Measurements from ENCODE around the gene FLNB.

Gene FLNB

DNA sequence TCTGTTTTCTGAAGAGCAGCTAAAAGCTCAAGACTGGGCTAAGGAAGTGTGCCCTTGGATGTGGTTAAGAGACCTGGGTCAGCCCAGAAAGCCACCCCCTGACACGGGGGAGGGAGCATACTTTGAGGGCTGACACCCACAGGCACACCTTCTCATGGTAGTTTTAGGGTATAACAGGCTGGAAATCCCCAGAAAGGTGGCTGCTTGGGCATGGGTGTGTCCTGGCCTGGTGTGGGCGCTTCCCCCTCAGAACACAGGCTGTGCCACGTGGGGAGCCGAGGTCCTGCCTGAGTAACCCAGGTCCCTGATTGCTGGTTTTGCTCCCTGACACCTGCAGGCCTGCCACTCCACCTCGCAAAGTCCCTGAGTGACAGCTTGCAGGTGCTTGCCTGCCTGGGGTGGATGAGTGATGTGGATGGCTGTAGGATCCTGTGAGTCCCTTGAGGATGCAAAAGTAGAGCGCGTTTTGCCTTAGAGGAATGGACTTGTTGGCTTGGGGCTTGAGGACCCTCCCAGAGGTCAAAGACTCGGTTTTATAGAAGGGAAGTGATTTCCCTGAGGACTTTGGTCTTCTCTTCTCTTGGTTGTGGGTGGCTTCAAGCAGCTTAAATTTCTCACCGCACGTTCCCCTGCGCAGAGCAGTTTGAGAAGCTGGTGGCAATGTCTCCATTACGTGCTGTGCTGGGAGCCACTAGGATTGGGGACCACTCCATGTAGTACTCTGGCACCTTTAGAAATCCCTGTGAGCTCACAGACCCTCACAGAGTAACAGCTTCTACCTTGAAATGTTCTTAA, 108.1 kb downstream of the FLNB start:
- TF ChIP-seq POLR2AphosphoS5 (IDR thresholded peaks at IDR 0.05; ENCODE audit: low read depth, low read length), result no peak

DNA sequence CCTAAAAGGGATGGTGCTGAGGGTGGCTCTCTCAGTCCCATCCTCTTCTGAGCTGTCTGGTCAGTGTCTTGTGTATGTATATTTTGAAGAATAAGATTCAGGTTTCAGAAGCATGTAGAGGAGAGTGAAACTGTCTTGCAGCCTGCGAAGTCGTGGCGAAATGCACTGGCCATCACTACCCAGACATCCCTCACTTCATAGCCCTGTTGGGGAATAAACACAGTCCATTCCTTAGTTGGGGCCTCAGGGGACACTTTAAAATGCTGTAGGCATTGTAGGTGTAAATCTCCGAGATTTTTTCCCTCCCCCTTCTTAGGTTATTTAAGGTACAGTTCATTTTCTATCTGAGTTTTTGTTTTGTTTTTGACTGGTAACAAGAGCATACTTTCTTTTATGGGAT, 108.8 kb downstream of the FLNB start:
- no peak for TF ChIP-seq POLR2AphosphoS5 (IDR thresholded peaks at IDR 0.05; ENCODE audit: low read depth, low read length)
- no peak for TF ChIP-seq TAF1 (IDR thresholded peaks at IDR 0.05; ENCODE audit: borderline replicate concordance, insufficient read depth, low read length)
- TF ChIP-seq FOXP2 (optimal IDR thresholded peaks at IDR 0.05; ENCODE audit: borderline replicate concordance, extremely low read depth, extremely low read length, insufficient read depth), result no peak

- TF ChIP-seq, protein P1, sequence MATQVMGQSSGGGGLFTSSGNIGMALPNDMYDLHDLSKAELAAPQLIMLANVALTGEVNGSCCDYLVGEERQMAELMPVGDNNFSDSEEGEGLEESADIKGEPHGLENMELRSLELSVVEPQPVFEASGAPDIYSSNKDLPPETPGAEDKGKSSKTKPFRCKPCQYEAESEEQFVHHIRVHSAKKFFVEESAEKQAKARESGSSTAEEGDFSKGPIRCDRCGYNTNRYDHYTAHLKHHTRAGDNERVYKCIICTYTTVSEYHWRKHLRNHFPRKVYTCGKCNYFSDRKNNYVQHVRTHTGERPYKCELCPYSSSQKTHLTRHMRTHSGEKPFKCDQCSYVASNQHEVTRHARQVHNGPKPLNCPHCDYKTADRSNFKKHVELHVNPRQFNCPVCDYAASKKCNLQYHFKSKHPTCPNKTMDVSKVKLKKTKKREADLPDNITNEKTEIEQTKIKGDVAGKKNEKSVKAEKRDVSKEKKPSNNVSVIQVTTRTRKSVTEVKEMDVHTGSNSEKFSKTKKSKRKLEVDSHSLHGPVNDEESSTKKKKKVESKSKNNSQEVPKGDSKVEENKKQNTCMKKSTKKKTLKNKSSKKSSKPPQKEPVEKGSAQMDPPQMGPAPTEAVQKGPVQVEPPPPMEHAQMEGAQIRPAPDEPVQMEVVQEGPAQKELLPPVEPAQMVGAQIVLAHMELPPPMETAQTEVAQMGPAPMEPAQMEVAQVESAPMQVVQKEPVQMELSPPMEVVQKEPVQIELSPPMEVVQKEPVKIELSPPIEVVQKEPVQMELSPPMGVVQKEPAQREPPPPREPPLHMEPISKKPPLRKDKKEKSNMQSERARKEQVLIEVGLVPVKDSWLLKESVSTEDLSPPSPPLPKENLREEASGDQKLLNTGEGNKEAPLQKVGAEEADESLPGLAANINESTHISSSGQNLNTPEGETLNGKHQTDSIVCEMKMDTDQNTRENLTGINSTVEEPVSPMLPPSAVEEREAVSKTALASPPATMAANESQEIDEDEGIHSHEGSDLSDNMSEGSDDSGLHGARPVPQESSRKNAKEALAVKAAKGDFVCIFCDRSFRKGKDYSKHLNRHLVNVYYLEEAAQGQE (IDR thresholded peaks at IDR 0.05; ENCODE audit: insufficient read depth in 1 of 2, low read depth in 2 of 2, low read length in 2 of 2), result no peak
- TF ChIP-seq FOXP2 (optimal IDR thresholded peaks at IDR 0.05; ENCODE audit: borderline replicate concordance, extremely low read depth, extremely low read length, insufficient read depth) (no peak), POLR2AphosphoS5 (IDR thresholded peaks at IDR 0.05; ENCODE audit: low read depth, low read length) (no peak), SIN3A (IDR thresholded peaks at IDR 0.05; ENCODE audit: borderline replicate concordance, insufficient read depth, low read length) (no peak), TAF1 (IDR thresholded peaks at IDR 0.05; ENCODE audit: borderline replicate concordance, insufficient read depth, low read length) (no peak)
These were observed 109.4 kb downstream of the FLNB start for GRCh38 chr3:58117561-58118181.

DNA sequence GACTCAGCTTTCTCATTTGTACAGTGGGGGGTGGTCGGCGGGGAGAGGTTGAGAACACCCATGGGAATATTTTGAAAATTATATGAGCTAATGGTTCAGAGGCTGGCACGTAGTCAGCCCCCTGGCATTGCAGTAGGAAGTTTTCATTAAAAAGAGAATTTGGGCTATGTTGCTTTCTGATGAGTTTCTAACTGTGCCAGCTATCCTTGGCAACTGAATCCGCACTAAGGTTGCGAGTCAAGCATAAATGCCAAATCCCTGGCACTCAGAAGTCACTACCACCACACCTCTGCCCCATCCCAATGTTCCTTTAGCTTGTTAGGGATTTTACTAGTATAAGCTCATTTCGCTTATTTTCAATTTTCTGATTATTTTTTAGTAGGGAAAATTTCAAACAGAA, 111.0 kb downstream of the FLNB start:
- TF ChIP-seq, protein P1 (IDR thresholded peaks at IDR 0.05; ENCODE audit: insufficient read depth in 1 of 2, low read depth in 2 of 2, low read length in 2 of 2), result no peak
- no peak for TF ChIP-seq TAF1 (IDR thresholded peaks at IDR 0.05; ENCODE audit: borderline replicate concordance, insufficient read depth, low read length)
- TF ChIP-seq POLR2AphosphoS5 (IDR thresholded peaks at IDR 0.05; ENCODE audit: low read depth, low read length), result no peak
- TF ChIP-seq FOXP2 (optimal IDR thresholded peaks at IDR 0.05; ENCODE audit: borderline replicate concordance, extremely low read depth, extremely low read length, insufficient read depth), result no peak
- TF ChIP-seq SIN3A (IDR thresholded peaks at IDR 0.05; ENCODE audit: borderline replicate concordance, insufficient read depth, low read length), result no peak

DNA sequence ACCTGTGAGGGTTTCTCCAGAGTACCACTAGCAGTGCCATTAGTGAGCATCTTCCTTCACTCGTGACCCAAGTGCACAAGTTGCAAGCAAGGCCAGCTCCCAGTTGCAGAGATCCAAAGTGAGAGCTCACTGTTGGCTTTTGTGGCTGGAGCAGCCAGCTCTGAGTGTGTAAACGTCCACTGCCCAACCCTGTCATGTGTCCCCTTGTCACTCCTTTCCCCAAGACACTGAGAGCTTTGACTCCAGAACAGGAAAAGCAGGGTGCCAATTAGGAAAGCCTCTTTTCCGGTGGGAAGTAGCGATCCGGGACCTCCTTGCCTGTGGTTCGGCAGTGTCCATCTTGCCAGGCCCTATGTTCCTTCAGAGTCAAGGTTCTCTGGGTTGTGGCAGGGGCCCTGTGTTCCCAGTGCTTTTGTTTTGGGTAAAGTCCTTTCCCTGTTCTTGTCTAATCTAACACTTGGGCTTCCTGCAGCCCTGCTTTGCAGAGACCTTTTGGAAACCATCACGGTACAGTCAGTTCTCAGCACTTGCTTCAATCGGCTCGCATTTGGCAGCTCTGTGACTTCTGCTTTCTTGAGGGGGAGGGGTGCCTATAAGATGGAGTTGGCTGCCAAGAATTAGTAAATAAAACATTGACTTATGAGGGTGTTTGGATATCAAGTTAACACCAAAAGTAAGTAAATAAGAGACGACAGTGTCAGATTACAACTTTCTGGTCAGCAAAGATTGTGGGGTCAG, 112.0 kb downstream of the FLNB start:
- no peak for TF ChIP-seq SIN3A (IDR thresholded peaks at IDR 0.05; ENCODE audit: borderline replicate concordance, insufficient read depth, low read length)
- TF ChIP-seq, protein P1 (IDR thresholded peaks at IDR 0.05; ENCODE audit: insufficient read depth in 1 of 2, low read depth in 2 of 2, low read length in 2 of 2), result no peak
- TF ChIP-seq FOXP2 (optimal IDR thresholded peaks at IDR 0.05; ENCODE audit: borderline replicate concordance, extremely low read depth, extremely low read length, insufficient read depth), result no peak
- TF ChIP-seq TAF1 (IDR thresholded peaks at IDR 0.05; ENCODE audit: borderline replicate concordance, insufficient read depth, low read length), result no peak
- TF ChIP-seq POLR2AphosphoS5 (IDR thresholded peaks at IDR 0.05; ENCODE audit: low read depth, low read length), result no peak

All from PFSK-1 (cell line).